NCI-H69 (cell line): ENCODE measurements around the gene C10orf62.
A peak's percentile ranks its signal among the peaks of the same experiment; 100 is the strongest.

Experiments
- DNase-seq: peaks from one replicate; lab custom pipeline; 2025; lab: John Stamatoyannopoulos, UW

Gene C10orf62

GRCh38 chr10:97584798-97585438 lies 4.6 kb upstream of the C10orf62 start:
- DNase-seq = no peak

GRCh38 chr10:97585439-97585811 lies 4.1 kb upstream of the C10orf62 start:
- DNase-seq = no peak

GRCh38 chr10:97587183-97587582 lies 2.3 kb upstream of the C10orf62 start:
- no peak for DNase-seq

GRCh38 chr10:97590082-97590747 lies 694 bp downstream of the C10orf62 start:
- DNase-seq = no peak

- DNase-seq = peak; percentile 56
Observed at GRCh38 chr10:97590748-97591495, 1.4 kb downstream of the C10orf62 start.

GRCh38 chr10:97593421-97593820 lies 3.9 kb downstream of the C10orf62 start:
- no peak for DNase-seq

GRCh38 chr10:97596101-97597082 lies 6.9 kb downstream of the C10orf62 start:
- DNase-seq = no peak

- no peak for DNase-seq
Observed at GRCh38 chr10:97597778-97598177, 8.3 kb downstream of the C10orf62 start.

GRCh38 chr10:97598407-97599271 lies 9.1 kb downstream of the C10orf62 start:
- DNase-seq = no peak

GRCh38 chr10:97599272-97599619 lies 9.7 kb downstream of the C10orf62 start:
- no peak for DNase-seq

- no peak for DNase-seq
Observed at GRCh38 chr10:97600616-97601015, 11.1 kb downstream of the C10orf62 start.

- DNase-seq = no peak
Observed at GRCh38 chr10:97601268-97602215, 12.0 kb downstream of the C10orf62 start.

GRCh38 chr10:97607095-97607636 lies 17.6 kb downstream of the C10orf62 start:
- no peak for DNase-seq

- DNase-seq = no peak
Observed at GRCh38 chr10:97608991-97609561, 19.6 kb downstream of the C10orf62 start.

GRCh38 chr10:97611473-97611872 lies 22.0 kb downstream of the C10orf62 start:
- DNase-seq = no peak

GRCh38 chr10:97612386-97612785 lies 22.9 kb downstream of the C10orf62 start:
- peak; percentile 36 for DNase-seq

- no peak for DNase-seq
Observed at GRCh38 chr10:97618285-97618684, 28.8 kb downstream of the C10orf62 start.

GRCh38 chr10:97618733-97619132 lies 29.2 kb downstream of the C10orf62 start:
- DNase-seq = no peak

GRCh38 chr10:97623277-97623676 lies 33.8 kb downstream of the C10orf62 start:
- no peak for DNase-seq
